Measurements from ENCODE around the gene AXIN2.

Gene AXIN2

GRCh38 chr17:65556014-65556909 lies 5.2 kb downstream of the AXIN2 start:
- TF ChIP-seq CTCF (IDR thresholded peaks at IDR 0.05; ENCODE audit: borderline replicate concordance, control extremely low read depth, extremely low read depth, insufficient read depth, missing control alignments): peak; percentile 75
- in situ Hi-C loops (cut with MboI; ENCODE audit: low sequenced_read_pairs, unreplicated experiment): loop anchor here (5.0 kb wide), 1 partner anchor 259 kb away; no protein-coding TSS in a partner anchor
- peak; percentile 77 for DNase-seq (ENCODE audit: low spot score)

GRCh38 chr17:65554553-65555223 lies 6.8 kb downstream of the AXIN2 start:
- no peak for DNase-seq (ENCODE audit: low spot score)
- TF ChIP-seq CTCF (IDR thresholded peaks at IDR 0.05; ENCODE audit: borderline replicate concordance, control extremely low read depth, extremely low read depth, insufficient read depth, missing control alignments): no peak
- in situ Hi-C loops (cut with MboI; ENCODE audit: low sequenced_read_pairs, unreplicated experiment): loop anchor here (5.0 kb wide), 1 partner anchor 257 kb away; no protein-coding TSS in a partner anchor

- no peak for TF ChIP-seq CTCF (IDR thresholded peaks at IDR 0.05; ENCODE audit: borderline replicate concordance, control extremely low read depth, extremely low read depth, insufficient read depth, missing control alignments)
- in situ Hi-C loops (cut with MboI; ENCODE audit: low sequenced_read_pairs, unreplicated experiment): no loop called here
- no peak for DNase-seq (ENCODE audit: low spot score)
Measured at GRCh38 chr17:65553646-65554552, 7.5 kb downstream of the AXIN2 start.

- DNase-seq (ENCODE audit: low spot score): no peak
- no peak for TF ChIP-seq CTCF (IDR thresholded peaks at IDR 0.05; ENCODE audit: borderline replicate concordance, control extremely low read depth, extremely low read depth, insufficient read depth, missing control alignments)
- in situ Hi-C loops (cut with MboI; ENCODE audit: low sequenced_read_pairs, unreplicated experiment): no loop called here
Measured at GRCh38 chr17:65553009-65553645, 8.3 kb downstream of the AXIN2 start.

GRCh38 chr17:65552214-65552613 lies 9.2 kb downstream of the AXIN2 start:
- DNase-seq (ENCODE audit: low spot score): no peak
- TF ChIP-seq CTCF (IDR thresholded peaks at IDR 0.05; ENCODE audit: borderline replicate concordance, control extremely low read depth, extremely low read depth, insufficient read depth, missing control alignments): no peak
- in situ Hi-C loops (cut with MboI; ENCODE audit: low sequenced_read_pairs, unreplicated experiment): no loop called here
